Right lobe of liver (tissue), 4 donors: ENCODE measurements around the gene POLR1C.

Experiments
- CTCF ChIP-seq, 4 donors: fragments of 200-600 bp in 3 of 4; fragments of 450-650 bp in 1 of 4; IDR thresholded peaks; one replicate each; pipeline versions ENCODE4 v1.5.1 to v1.8.0; 2016 to 2022; ENCODE audit warnings: antibody characterized with exemption in 4 of 4, mild to moderate bottlenecking in 2 of 4
- POLR2A ChIP-seq: fragments of 450-650 bp; IDR thresholded peaks from one replicate; pipeline ENCODE4 v1.6.1; 2017; ENCODE audit warnings: antibody characterized with exemption, mild to moderate bottlenecking
- donor health status: DM: no; HTN: no; CAD: no.
- donor health status: DM: no; HTN: no; CAD: no.
- donor health status: DM: no; HTN: yes; CAD: no.

- TF ChIP-seq CTCF (IDR thresholded peaks at IDR 0.05) (no peak), POLR2A (no peak)
Observed at GRCh38 chr6:43497689-43498088, 19.2 kb upstream of the POLR1C start.
